HUES48 (cell line): ENCODE measurements around the gene CDK5R2.

ENCODE experiments used
- H3K27ac ChIP-seq: one replicate; pipeline ENCODE4 v1.7.0; 2013; ENCODE audit warnings: low read depth, low read length, inconsistent platforms
- H3K27me3 ChIP-seq: 2 replicates; pipeline ENCODE4 v1.6.1; 2013; ENCODE audit warnings: mild to moderate bottlenecking, low read length; ENCODE audit not compliant: control insufficient read depth, insufficient read depth
- H3K36me3 ChIP-seq: 2 replicates; pipeline ENCODE4 v1.6.1; 2013; ENCODE audit warnings: low read length; ENCODE audit not compliant: control insufficient read depth, insufficient read depth
- H3K4me1 ChIP-seq: 2 replicates; pipeline ENCODE4 v1.6.1; 2013; ENCODE audit warnings: mild to moderate bottlenecking, low read length; ENCODE audit not compliant: control insufficient read depth, insufficient read depth
- H3K4me3 ChIP-seq: 2 replicates; pipeline ENCODE4 v1.5.1; 2013; ENCODE audit warnings: mild to moderate bottlenecking, low read depth, low read length
- H3K9ac ChIP-seq: 2 replicates; pipeline ENCODE4 v1.6.1; 2013; ENCODE audit warnings: mild to moderate bottlenecking, low read depth, low read length, moderate library complexity
- H3K9me3 ChIP-seq: 2 replicates; pipeline ENCODE4 v1.6.1; 2013; ENCODE audit warnings: low read length; ENCODE audit not compliant: control insufficient read depth, insufficient read depth

The CDK5R2 gene

DNA sequence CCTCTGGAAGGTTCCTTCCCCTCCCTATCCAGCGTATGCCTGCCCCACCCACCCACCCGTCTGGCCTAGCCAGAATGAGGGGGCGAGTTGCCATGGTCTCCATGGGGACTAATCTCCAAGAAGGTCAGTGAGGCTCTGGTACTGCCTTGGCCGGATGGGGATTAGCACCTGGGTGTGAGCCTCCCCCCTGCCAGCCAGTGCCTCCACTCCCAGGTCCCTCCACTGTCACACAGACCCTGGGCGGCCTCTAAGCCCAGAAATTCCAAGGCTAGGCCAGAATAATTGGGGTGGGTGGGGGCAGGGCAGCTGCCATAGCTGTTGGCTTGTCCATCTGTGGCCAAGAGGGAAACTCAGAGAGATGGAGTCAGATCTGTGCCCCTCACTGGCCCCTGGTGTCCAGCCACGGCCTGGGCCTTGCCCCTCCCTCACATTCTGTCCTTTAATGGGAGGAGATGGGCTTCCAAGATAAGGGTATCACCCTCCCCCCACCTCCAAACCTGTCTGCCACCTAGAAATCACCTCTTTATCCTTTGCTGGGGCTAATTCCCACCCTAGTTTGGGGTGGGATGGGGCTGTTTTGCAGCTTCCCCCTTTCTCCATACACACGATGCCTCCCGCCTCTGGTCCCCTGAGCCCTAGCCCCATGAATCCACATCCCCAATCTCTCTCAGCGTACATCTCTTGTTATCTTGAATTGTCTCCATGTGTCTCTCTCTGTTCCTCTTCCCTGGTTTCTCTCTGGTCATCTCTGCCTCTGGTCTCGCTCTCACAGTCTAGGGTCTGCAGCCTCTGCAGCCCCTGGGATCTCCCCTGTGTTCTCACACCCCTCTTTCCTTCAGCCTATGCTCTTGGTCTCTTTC lies 39.8 kb downstream of the CDK5R2 start:
- no peak overlapping the region for H3K9ac ChIP-seq
- H3K27ac ChIP-seq: no peak overlapping the region
- peaks cover 27% of the 10 kb centered on the region for H3K4me1 ChIP-seq
- no peaks in the 10 kb centered on the region for H3K9me3 ChIP-seq
- H3K36me3 ChIP-seq: no peaks in the 10 kb centered on the region
- H3K4me3 ChIP-seq: no peak overlapping the region; the same call in 1 of the 2 replicates
- peaks cover 100% of the 10 kb centered on the region for H3K27me3 ChIP-seq

DNA sequence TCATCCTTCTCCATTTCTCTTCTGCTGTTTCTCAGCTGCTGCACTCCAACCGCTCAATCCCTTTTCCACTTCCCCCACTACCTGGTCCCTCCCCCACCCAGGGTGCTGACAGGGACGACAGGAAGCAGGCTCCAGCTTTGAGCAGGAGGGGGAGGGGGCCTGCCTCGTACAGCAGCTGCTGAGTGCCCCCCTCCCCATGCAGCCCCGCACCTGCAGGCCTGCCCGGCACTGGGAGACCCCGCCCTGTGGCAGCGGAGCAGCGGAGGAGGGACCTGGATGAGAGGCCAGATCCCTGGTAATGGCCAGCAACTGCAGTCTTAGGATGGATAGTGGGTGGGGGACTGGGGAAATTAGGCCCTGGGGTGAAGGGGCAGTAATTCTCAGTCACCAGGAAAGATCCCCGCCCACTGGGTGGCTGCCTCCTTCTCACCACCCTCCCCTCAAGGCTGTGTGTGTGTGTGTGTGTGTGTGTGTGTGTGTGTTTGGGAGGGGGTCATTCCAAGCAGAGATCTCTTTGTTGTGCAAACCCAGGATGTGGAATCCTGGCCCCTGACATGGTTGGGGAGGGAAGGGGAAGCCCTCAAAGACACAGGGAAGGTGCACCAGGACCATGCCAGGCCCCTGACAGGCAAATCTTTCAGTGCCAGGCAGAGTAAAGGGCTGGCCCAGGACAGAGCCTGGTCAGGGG lies 40.6 kb downstream of the CDK5R2 start:
- Histone ChIP-seq H3K27me3 (peaks cover 99% of the 10 kb centered on the region), H3K36me3 (no peaks in the 10 kb centered on the region), H3K9ac (no peak overlapping the region), H3K27ac (no peak overlapping the region), H3K4me1 (peaks cover 26% of the 10 kb centered on the region), H3K4me3 (peak overlapping the region; percentile 21; the same call in 1 of the 2 replicates), H3K9me3 (no peaks in the 10 kb centered on the region)

DNA sequence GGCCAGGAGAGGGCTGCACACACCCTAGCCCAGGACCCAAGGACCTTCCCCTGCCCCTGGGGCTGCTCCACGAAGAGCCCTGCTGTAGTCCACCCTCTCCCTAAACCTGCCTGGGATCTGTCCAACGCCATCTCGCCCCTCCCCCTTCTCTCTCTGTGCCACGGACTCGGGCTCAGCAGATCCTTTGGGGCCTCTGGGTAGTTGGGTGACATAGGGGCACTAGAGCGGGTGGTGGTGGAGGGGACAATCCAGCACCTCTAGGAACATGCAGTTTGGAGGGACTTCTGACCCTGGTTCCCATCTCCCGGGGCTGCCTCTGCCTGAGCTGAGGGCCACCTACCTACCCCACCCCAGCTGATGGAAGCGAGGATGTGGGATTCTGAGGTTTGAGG lies 41.1 kb downstream of the CDK5R2 start:
- Histone ChIP-seq H3K36me3 (no peaks in the 10 kb centered on the region), H3K27me3 (peaks cover 99% of the 10 kb centered on the region), H3K27ac (no peak overlapping the region), H3K9ac (no peak overlapping the region), H3K4me3 (no peak overlapping the region), H3K4me1 (peaks cover 26% of the 10 kb centered on the region), H3K9me3 (no peaks in the 10 kb centered on the region)

DNA sequence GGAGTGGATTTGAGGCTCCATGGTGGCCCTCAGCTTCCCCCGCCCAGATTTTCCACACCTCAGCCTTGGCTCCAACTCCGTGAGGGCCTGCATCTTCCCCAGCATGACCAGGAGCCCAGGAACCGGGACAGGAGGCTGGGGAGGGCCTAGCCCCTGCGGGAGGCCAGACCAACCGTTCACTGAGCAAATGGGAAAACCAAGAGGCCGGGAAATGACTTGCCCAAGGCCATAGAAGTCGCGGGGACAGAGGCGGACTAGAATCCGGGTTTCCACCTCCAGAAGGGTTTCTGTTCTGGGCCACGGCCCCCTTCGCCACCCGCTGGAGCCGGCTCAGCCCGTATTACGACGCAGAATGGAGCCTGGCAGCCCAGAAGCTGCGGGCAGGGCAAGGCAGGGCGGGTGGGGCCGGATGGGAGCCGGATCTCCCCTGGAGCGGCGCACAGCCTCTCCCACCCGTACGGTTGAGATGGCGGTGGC lies 41.7 kb downstream of the CDK5R2 start:
- Histone ChIP-seq H3K9ac (no peak overlapping the region), H3K4me3 (no peak overlapping the region), H3K27me3 (peaks cover 99% of the 10 kb centered on the region), H3K36me3 (no peaks in the 10 kb centered on the region), H3K27ac (no peak overlapping the region), H3K4me1 (peaks cover 25% of the 10 kb centered on the region), H3K9me3 (no peaks in the 10 kb centered on the region)

DNA sequence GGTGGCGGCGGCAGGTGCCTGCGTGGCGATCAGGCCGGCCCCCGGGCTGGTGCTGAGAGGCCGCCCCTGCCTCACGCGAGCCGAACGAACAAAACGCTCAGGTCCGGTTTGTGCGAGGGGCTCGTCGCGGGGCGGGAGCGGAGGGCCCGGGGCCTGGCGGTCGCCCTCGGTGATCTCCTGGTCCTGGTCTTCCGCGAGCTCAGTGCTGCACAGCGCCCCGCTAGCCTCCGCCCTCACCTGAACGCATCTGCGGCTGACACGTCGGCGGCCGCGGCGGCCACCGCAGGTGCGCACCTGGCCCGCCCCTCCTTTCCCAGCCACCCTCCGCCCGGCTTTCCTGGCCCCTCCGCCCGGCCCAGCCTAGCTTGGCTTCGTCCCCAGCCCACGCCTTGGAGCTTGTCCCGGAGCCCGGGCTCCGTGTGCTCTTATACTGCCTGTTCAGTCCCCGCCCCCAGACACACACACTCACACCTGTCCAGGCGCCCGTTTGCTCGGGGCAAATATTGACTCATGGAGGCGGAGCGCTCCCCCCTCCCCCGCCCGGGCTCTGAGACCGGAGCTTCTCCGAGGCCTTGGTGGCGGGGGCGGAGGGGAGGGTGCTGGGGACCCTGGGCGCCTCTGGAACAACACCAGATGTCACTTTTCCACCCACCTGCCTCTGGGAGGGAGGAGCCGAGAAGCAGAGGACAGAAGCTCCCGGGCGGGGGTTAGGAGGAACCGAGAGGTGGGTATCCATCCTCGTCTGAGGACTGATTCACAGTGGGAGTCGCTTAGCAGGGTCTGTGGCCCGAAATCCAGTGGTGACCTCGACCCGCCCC lies 42.3 kb downstream of the CDK5R2 start:
- Histone ChIP-seq H3K27me3 (peaks cover 94% of the 10 kb centered on the region), H3K4me1 (peaks cover 22% of the 10 kb centered on the region), H3K27ac (no peak overlapping the region), H3K36me3 (no peaks in the 10 kb centered on the region), H3K4me3 (peak overlapping the region; percentile 61; the same call in 1 of the 2 replicates), H3K9me3 (no peaks in the 10 kb centered on the region), H3K9ac (no peak overlapping the region)

DNA sequence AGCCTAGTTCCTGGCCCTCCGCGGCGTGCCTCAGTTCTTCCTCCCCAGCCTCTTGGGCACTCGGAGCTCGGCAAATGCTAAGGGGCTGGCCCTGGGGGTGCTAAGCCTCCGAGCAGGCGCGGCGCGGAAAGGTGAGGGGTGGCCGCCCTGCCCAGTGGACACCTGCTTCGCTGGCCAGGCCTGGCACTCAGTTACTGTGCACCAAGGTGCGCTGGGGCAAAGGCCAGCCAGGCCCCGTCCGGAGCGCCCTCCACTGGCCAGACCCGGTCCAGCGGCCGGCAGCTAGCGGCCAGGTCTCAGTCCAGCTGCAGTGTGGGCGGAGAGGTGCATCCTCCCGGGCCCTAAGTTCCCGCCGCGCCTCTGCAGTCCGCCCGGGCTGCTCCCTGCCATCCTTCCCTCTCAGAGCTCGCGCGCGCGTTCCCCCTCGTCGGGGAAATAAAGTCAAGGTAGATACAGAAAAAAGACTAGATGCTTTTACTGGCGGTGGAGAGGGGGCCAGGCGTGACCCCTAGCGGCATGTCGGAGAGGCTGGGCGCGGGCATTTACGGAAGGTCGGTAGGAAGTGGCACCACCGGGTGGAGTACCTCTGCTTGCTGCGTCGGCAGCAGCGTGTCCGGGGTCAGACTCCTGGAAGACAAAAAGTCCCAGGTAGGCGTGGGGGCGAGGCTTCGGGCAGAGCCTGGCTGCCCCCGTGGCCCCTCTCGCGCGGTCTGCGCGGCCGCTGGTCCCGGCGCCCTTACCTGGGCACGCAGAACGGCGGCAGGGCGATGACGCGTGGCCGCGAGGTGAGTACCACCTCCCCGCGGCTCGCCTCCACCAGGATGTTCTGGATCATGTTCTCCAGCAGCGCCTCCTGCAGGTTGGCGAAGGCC lies 43.2 kb downstream of the CDK5R2 start:
- H3K9me3 ChIP-seq: no peaks in the 10 kb centered on the region
- H3K27me3 ChIP-seq: peaks cover 91% of the 10 kb centered on the region
- H3K9ac ChIP-seq: no peak overlapping the region
- H3K36me3 ChIP-seq: no peaks in the 10 kb centered on the region
- H3K27ac ChIP-seq: no peak overlapping the region
- H3K4me1 ChIP-seq: peaks cover 22% of the 10 kb centered on the region
- peak overlapping the region; percentile 61 for H3K4me3 ChIP-seq

DNA sequence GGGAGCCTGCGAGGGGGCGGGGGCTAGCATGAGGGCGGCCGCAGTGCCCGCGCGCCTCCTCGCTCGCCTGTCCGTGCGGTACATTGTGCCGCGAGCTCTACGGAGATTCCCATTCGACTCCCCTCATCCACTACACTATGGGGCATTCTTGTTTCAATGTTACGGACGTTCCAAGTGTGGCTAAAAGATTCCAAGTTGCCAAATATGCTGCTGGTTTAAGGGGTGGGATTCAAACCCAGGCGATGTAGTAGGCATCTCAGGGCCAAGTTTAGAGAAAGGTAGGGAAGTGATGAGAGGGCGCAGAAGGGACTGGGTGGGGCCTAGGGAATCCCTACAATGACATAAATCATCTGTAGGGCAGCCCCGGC lies 43.8 kb downstream of the CDK5R2 start:
- no peaks in the 10 kb centered on the region for H3K9me3 ChIP-seq
- H3K4me1 ChIP-seq: peaks cover 22% of the 10 kb centered on the region
- H3K36me3 ChIP-seq: no peaks in the 10 kb centered on the region
- no peak overlapping the region for H3K27ac ChIP-seq
- H3K27me3 ChIP-seq: peaks cover 88% of the 10 kb centered on the region
- no peak overlapping the region for H3K9ac ChIP-seq
- H3K4me3 ChIP-seq: peak overlapping the region; percentile 43; the same call in 1 of the 2 replicates

DNA sequence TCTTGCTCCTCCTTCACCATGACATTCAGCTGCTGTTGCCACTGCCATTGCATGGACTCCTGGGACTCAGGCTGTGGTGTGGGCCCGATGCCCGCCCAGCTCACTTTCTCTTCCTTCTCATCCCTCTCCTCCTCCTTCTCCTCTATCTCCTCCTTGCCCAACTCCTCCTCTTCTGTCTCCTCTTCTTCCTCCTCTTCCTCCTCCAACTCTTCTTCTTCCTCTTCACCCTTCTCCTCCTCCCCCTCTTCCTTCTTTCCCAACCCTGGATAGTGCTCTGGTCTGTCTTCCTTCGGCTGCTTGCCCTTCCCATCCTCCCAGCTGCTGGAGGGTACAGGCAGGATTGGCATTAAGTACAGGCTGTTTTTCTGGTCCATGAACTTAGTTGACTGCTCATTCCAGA lies 44.5 kb downstream of the CDK5R2 start:
- peaks cover 85% of the 10 kb centered on the region for H3K27me3 ChIP-seq
- H3K4me1 ChIP-seq: peaks cover 18% of the 10 kb centered on the region
- H3K9ac ChIP-seq: no peak overlapping the region
- H3K4me3 ChIP-seq: no peak overlapping the region
- no peaks in the 10 kb centered on the region for H3K36me3 ChIP-seq
- H3K9me3 ChIP-seq: no peaks in the 10 kb centered on the region
- H3K27ac ChIP-seq: no peak overlapping the region

DNA sequence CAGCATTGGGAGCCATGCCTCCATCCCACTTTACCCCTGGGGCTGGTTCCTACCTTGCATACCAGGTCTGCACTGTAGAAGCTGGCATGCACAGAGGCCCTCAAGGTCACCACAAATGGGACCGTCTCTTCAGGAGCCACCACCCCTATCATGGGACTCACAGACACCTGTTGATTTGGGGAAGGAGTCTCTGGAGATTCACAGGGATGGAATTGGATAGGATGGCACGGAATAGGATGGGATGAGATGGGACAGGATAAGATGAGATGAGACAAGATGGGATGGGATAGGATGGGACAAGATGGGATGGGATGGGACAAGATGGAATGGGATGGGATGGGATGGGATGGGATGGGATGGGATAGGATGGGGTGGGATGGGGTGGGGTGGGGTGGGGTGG lies 49.8 kb downstream of the CDK5R2 start:
- H3K9ac ChIP-seq: no peak overlapping the region
- no peaks in the 10 kb centered on the region for H3K4me1 ChIP-seq
- H3K36me3 ChIP-seq: no peaks in the 10 kb centered on the region
- H3K4me3 ChIP-seq: no peak overlapping the region
- H3K27ac ChIP-seq: no peak overlapping the region
- no peaks in the 10 kb centered on the region for H3K9me3 ChIP-seq
- peaks cover 32% of the 10 kb centered on the region for H3K27me3 ChIP-seq

DNA sequence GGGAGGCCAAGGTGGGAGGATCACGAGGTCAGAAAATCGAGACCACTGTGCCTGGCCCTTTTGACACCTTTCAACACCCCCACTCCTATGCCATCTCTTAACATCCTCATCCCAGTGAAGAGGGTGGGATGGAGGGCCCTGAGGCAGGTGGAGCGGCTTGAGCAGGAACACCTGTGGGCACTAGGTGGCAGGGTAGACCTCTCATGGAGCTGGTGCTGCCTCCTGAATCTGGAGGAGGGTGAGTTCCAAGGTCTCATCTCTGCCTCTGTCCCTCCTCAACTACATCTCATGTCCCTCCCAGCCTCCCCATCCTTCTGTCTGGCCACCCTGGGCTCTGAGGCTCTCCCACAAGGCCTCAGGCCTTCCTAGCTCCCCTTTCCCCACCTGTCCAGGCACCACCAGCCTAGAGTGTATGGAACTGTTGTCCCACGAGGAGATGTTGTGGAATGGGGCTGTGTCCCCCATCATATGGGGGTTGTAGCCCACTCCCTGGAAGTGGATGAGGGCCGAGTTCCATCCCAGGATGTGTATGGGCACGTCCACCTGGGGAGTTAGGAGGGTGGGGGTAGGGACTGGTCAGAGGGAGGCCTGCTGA lies 50.8 kb downstream of the CDK5R2 start:
- Histone ChIP-seq H3K27me3 (peaks cover 27% of the 10 kb centered on the region), H3K36me3 (no peaks in the 10 kb centered on the region), H3K27ac (no peak overlapping the region), H3K9ac (no peak overlapping the region), H3K4me1 (no peaks in the 10 kb centered on the region), H3K9me3 (no peaks in the 10 kb centered on the region), H3K4me3 (no peak overlapping the region)
